ENCODE measurements around the gene TFAM.

Gene TFAM

DNA sequence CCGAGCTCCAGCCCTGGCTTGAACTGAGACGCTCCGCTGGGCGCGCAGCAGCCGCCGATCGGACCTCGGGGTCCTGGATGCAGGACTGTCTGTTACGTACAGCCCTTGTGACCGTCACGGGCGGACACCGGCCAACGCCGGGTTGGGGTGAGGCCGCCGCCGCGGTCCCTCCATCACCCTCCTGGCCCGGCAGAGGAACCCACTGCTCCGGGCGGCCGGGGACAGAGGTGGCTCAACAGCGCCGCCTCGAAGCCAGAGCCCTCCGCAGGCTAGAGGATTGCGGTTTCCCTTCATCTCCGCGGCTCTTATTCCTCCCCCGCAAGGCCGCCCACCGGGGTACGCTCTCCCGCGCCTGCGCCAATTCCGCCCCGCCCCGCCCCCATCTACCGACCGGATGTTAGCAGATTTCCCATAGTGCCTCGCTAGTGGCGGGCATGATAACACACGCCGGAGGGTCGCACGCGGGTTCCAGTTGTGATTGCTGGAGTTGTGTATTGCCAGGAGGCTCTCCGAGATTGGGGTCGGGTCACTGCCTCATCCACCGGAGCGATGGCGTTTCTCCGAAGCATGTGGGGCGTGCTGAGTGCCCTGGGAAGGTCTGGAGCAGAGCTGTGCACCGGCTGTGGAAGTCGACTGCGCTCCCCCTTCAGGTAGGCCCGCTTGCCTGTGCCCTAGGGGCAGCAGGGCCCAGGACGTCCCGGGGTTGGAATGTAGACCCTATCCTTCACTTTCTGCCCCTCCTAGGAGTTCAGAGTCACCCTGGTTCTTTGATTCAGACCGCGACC, at the start of gene TFAM:
TSS of gene TFAM (plus strand) at position 412 of the 785 bp plus-strand sequence. CDS start at position 550, 138 bp downstream.
- DNase-seq = peak; percentile 99

DNA sequence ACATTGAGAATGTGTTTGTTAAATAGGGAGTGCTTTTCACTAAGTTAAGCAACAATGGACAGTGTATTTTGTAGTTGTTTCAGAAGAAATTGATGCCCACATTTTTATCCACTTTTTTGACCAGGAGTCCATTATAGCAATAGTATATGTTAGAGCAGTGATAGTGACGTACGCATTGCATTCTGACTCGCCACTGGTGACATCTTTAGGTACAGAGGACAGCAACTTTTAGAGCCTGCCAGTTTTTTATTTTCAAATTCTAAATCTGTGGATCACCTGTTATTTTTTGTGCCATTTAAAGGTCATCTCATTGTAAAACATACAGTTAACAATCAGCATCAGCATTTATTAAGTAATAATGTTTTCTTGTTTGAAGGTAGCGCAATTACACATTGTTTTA, 49.0 kb upstream of the TFAM start:
- DNase-seq = no peak

DNA sequence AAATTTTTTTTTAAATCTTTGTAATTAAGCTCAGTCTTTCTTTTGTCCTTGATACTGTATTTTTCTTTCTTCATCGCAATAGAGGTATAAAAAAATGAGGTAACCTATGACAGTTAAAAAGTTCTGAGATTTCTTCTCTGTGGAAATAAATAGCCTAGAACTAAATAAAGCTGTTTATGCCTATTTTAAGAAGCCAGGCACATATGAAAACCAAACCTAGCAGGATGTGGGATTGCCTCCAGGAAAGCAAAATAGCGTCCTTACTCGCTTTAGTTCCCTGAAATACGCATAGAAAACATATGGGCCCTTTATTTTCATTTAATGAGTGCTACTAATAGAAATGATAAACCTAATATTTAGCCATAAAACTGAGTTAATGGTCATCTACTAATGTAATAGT, 43.8 kb upstream of the TFAM start:
- no peak for DNase-seq

DNA sequence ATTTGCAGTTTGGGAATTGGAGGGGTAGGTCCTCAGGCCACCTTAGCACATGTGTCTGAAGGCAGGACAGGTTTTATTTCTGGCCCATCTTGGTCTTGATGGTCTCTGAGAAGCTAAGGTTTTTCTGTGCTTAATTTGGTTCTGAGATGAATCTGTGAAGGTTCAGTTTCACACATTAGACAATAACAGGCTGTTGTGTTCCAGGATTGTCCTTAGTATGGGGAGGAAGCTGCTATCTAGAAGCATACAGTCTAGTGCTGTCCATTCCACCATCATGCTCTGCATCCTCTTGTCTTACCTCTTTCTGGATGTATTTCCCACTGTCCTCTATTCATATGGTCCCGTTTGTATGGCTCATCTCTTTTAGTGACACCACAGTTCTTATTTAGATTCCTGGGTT, 43.3 kb upstream of the TFAM start:
- no peak for DNase-seq

DNA sequence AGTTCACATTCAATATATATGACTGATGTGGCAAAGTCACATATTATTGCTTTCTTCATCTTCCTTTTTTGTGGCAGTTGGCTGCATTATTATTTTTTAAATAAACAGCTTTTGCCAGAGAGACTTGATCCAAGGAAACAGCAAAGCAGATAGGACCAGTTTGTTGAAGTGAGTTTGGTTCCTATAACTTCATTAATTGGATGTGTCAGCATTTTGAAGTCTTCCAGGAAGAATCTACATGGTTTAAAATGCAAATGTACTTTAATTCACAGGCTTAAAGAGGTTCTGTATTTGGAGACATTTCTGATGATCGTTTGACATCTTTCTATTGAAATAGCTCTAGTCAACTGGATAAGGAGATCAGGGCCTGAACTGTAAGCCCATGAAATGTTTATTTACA, 37.2 kb upstream of the TFAM start:
- no peak for DNase-seq

DNA sequence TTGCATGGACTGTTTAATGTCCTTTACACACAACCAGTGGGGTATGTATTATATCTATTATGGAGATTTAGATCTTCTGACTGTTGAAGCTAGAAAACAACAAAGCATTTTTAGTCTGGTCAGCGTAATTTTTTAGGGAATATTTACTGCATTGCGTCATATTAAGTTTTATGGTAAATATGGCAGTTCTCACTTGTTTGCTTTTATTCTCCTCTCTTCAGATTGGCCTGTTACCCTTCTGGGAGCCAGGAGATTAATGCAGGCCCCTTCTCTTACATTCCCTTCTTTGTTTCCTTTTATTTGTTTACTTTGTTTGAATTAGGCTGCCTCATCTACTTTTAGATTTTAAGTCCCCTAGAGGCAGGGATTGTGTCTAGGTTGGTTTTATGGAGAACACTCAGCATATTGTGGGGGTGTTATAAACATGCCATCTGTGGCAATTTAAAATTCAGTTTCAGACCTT, 36.6 kb upstream of the TFAM start:
- DNase-seq = no peak

DNA sequence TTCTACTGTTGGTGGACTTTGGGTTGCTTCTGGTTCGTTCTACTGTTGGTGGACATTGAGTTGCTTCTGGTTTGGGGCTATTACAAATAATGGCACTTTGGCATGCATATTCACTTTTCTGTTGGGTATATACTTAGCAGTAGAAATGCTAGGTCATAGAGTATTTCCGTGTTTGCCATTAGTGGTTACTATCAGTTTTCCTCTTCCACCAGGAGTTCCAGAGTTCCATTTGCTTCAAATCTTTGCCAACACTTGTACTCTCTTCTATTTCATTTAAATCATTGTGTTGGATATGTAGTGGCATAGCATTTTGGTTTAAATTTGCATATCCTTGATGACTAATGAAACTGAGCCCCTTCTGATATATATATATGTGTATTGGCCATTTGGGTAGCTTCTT, 35.2 kb upstream of the TFAM start:
- DNase-seq = no peak

DNA sequence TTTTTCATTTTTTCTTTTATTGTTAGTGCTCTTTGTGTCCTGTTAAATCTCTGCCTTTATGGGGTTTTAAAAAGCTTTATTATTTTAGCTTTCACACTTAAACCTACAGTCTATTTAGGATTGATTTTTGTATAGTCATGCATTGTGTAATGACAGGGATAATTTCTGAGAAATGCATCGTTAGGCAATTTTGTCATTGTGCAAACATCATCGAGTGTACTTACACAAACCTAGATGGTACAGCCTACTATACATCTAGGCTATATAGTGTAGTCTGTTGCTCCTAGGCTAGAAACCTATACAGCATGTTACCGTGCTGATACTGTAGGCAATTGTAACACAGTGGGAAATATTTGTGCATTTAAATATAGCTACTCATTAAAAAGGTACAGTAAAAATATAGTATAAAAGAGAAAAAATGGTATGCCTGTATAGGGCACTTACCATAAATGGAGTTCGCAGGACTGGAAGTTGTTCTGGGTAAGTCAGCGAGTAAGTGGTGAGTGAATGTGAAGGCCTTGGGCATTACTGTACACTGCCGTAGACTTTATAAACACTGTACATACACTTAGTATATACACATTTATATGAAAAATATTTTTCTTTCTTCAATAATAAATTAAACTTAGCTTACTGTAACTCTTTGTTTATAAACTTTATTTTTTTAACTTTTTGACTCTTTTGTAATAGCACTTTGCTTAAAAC, 34.4 kb upstream of the TFAM start:
- DNase-seq = no peak

DNA sequence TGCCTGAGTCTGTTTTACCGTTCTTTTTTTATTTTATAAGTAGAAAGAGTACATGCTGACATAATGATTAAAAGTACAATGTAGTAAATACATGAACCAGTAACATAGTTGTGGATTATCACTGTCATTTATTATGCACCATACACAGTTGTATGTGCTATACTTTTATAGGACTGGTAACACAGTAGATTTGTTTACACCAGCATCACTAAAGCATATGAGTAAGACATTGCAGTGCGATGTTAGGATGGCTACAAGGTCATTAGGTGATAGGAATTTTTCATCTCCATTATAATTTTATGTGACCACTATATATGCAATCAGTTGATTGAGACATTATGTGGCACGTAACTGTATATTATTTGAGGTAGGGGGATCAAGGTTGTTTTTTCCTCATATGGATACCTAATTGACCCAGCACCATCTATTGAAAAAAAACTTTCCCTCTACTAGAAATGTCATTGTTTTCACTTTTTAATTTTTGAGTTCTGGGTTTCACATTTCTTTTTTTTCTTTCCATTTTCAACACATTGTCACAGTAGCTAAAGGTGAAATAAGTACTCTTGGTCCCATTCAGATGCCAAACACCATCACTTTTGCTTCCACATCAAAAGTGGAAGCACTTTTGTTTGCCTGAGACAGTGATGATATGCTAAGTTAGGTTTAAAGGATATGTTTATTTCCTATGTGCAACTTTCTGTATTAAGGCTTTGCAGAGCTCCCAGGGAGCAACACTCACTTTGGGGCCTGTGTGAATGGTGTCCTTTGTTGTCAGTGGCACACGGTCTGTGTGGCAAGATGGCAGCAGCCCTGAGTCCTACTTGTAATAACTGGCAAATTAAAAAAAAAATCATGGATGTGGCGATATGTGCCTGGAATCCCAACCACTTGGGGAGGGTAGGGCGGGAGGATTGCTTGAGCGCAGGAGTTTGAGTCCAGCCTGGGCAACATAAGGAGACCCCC, 33.3 kb upstream of the TFAM start:
- no peak for DNase-seq

DNA sequence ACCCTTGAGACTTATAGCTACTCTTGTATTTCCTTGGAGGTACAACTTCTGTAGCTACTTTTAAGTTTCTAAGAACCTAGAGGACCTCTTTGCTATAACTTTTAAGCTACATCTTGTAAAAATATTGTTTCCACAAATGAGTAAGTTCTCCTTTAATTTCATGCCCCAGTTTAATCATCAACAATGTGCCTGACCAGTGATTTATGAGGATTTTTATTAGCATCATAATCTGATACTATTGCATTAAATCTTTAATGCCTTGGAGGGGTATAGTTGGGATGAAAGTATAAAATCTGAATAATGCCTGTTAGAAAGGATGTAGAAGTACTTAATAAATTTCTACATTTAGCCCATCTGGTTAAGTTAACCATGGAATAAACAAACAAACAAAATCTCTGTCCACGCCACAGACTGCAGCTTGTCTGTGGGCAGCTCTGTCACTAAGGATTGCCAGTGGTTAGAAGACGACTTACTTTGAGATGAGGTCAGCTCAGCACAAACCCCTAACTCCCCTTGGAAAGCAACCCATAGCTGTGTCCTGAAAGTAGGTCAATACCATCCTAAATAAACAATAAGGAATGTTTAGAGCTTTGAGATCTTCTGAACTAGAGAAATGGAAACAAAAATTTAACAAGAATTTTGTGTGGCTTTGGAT, 32.1 kb upstream of the TFAM start:
- no peak for DNase-seq

DNA sequence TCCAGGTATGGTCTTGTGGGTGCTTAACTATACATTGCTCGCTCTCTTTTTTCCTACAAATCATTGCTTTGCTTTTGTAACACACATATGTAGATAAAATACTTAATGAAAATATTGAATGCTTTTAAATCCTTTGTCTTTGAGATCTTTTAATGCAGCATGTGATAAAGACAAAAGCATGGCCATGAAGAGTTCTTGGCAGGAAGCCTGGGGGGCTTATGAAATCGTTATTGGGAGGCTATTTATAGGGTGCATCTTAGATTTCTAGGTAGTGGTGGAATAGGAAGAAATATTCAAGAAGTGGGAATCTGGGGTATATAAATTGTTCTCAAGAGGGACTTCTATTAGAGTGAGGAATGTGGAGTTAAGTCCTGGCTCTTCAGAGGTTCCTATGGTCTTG, 28.5 kb upstream of the TFAM start:
- DNase-seq = no peak

DNA sequence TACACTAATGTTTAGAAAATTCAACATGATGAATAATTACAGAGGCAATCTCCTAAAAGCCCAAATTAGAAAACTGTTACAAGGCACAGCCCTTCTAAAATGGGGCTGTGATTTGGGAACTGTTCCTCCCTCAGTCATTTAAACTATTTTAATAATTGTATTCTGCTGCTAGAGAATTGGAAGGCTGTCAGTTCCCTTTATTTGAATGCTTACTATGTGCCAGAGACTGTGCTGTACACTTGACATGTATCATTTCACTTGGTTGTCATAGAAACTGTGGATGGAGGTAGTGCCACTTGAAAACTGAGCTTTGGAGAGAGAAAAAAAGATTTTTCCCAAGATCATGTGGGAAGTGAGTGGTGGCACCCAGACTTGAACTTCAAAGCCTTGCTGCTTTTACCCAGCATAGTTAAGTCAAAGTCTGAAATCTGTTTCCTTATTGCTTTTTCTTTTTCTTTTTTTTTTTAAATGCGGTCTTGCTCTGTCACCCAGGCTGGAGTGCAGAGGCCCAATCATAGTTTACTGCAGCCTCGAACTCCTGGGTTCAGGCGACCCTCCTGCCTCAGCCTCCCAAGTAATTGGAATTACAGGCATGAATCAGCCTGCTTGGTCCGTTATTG, 26.8 kb upstream of the TFAM start:
- DNase-seq = no peak

DNA sequence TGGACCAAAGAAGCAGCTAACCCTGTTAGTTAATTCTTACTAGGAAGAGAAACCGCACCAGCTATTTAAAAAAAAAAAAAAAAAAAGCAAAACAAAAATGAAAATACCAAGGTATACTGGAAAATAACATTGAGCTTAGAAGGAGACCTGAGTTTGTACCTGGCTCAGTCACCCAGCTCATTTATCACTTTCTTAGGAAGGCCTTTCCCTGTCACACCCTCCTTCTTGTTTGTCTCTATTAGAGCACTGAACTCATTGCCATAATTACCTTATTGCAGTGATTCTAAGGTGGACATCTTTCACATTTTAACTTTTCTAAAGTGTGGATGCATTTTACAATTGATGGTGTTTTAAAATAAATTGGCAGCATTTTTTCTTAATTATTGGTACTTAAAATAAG, 26.3 kb upstream of the TFAM start:
- DNase-seq = no peak

DNA sequence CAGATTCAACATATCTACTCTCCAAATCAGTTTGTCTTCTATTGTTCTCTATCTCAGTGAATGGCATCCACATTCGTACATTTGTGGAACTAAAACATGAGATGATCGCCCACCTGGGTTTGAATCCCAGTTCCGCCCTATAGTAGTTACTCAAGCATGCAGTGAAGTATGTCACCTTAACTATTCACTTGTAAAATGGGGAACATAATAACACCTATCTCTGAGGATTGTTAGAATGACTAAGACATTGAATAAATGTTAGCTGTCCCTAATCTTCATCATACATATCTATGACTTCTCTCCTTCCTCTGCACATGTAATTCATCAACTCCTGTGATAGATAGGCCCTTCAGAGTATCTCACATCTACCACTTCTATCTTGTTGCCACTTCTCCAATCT, 25.7 kb upstream of the TFAM start:
- DNase-seq = no peak

DNA sequence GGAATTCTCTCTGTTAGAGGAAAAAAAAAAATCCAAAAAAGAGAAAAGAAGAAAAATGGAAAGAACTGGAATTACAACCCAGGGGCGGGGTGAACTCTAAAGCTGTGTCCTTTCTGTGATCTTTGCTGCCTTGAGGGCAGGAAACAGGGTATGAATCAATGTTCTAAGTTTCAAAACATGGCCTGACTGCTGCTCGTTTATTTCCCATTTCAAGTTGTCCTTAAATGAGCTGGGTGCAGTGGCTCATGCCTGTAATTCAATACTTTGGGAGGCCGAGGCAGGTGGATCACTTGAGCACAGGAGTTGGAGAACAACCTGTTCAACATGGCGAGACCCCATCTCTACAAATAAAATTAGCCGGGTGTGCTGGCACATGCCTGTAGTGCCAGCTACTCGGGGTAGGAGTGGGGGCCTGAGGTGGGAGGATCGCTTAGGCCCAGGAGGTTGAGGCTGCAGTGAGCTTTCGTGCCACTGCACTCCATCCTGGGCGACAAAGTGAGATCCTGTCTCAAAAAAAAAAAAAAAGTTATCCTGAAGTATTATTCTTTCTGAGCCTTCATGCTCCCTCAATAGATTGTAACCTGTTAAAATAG, 24.7 kb upstream of the TFAM start:
- no peak for DNase-seq

DNA sequence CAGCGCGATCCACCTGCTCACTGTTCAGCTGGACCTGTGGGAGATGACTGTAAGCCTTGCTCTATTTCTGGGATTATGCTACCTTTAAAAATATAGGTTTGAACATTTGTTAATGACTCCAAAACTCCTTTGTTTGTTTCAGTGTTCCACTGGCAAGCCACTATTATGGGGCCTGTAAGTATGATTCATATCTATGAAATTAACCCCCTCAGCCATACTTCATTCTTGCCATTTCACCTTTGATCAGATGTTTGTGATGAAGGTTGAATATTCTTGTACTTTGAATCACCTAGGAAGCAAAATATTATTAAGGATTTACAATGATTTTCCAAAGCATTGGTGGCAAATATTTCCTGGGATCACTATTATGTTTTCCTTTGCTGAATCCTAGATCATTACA, 23.9 kb upstream of the TFAM start:
- DNase-seq = no peak

DNA sequence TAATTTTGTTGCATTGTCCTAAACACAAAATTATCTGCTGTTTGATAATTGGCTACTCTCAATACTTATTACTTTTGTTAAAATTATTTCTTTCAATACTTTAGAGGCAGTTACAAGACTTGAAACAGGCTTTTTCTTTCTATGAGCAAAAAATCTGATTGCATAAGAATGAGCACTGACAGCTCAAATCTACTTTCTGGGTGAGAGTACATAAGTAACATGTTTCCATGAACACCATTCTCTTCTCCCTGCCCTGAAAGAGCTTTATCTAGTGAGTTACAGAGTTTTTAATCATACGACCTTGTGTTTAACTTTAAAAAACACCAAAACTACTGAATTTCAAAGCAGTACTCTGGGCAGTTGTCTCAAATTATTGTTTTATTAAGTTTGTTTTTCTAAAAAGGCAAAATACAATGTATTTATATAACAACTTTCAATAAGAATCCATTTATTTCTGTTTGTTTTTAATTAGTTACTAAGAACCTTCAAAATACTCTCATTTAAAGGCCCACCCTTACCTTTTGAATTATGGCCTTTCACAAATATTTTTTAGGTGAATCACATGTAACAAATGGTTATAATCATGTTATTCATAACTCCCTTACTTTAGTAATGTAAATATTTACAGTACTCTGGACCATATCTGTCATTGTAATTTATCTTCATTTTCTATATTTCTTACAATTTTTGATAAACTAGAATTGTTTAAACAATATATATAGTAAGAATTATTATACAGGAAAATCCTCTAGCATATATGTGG, 23.0 kb upstream of the TFAM start:
- no peak for DNase-seq

DNA sequence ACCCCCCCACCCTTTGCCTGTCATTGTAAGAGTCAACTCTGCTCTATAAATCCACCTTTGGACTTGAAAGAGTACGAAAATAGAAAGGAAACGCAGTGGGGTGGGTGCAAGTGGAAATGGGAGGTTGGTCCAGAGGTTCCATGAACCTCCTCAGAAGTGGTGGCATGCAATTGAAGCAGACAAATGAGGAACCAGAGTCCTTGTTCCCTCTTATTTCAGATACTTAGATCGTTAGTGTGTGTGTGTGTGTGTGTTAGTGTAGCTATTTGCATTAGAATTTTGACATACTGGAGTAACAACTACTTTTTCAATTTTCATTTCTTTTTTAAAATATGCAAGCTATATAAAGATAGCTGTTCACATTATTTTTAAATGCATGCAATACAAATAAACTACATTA, 18.1 kb upstream of the TFAM start:
- no peak for DNase-seq

DNA sequence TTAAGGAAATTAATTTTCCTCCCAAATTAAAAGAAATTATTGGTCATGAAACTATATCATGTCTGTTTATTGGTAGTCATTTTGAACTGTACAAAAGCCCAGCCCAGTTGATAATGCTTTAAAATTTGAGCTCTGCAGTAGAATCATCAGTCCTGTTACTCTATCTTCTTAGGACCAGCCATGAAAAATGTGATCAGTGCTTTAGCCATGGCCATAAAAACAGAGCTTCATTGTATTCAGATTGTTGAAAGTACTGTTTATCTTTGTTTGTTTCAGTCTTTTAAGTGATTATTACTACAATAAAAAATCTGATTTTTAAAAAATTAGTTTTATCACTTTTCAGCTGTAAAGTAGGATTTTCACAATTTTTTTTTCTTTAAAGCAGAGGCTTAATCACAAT, 13.7 kb upstream of the TFAM start:
- DNase-seq = no peak

DNA sequence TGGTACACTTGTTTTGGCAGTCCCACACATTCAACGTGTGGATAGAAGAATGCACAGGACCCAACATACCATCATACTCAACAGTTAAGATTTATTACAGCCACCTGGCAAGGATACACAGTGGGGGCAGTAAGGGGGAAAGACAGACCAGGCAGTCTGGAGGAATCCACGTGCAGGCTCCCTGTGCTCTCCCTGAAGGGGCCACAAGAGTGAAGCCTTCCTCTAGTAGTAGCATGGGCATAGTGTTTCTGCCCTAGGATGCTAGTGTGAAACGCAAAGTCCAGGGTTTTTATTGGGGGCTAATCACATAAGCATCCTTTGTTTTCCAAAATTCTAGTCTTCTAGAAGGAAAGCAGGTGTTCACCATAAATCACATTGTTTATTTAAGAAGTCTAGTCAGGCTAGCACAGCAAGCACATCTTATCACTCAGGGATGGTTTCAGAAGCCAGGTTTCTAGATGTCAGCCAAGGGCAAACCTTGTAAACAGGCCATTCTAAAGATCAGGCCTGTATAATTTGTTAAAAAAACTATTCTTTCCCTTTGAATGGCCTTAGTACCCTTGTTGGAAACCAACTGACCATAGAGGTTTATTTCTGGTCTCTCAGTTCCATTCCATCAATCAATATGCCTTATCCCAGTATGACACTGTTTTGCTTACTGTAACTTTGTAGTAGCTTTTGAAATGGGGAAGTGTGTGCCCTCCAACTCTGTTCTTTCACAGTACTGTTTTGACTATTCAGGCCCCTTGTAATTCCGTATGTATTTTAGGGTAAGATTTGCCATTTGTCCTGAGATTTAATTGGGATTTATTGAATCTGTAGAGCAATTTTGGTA, 12.4 kb upstream of the TFAM start:
- no peak for DNase-seq
